ENCODE results near the gene NAPEPLD. TPM values are rescaled to one million over a fixed set of nuclear protein-coding genes. Genes with fewer than 3 reads are reported as not detected.

Gene NAPEPLD
- total and polyA plus RNA-seq, 2 of the 8 experiments (the other 6 are each of a cell fraction or from before 2014, with no cell fraction given), result 4.2 to 9.9 TPM

DNA sequence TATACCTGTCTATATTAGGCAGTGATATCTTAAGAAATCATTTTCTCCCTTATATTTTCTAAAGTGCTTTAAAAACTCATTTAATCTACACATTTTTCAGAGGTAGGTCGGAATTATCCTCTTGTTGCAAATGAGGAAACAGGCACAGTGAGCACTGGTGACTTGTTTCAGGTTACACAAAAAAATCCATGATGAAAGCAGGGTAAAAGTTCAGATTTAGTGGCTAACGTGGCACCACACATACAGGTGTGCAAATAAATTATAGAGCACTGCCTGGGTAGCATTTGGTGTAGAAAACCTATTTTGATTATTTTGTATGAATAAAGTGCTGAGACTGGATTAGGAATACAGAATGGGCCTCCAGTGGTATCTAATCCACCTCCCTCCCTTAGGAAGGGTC, 47.4 kb downstream of the NAPEPLD start:
- Histone ChIP-seq H3K9me3 (ENCODE audit: insufficient read depth in 2 of 2, low read depth in 1 of 2, low read length in 1 of 2) (no peaks in the 10 kb centered on the region), H4K5ac (ENCODE audit: insufficient read length, low read depth, low read length) (no peak overlapping the region), H3K27me3 (replicated peaks in 1 of 4; ENCODE audit: control insufficient read depth in 3 of 4, extremely low read depth in 1 of 4, insufficient read depth in 3 of 4, low read length in 3 of 4) (no peaks in the 10 kb centered on the region), H3K27ac (ENCODE audit: low read depth, low read length) (no peak overlapping the region), H3K14ac (ENCODE audit: insufficient read length) (no peak overlapping the region), H2BK20ac (ENCODE audit: low read length) (no peak overlapping the region), H4K8ac (ENCODE audit: extremely low read depth, insufficient read depth, low read length) (no peak overlapping the region), H3K4ac (replicated peaks; ENCODE audit: insufficient read length, low read depth, low read length) (no peak overlapping the region), H3K4me3 (ENCODE audit: extremely low read depth in 1 of 4, insufficient read depth in 2 of 4, low read depth in 3 of 4, low read length in 4 of 4) (no peak overlapping the region), H3K36me3 (ENCODE audit: control insufficient read depth in 2 of 4, insufficient read depth in 4 of 4, low read length in 3 of 4) (peaks cover 0 to 9% (median 3%) of the 10 kb centered on the region in 4 experiments; a peak in 4 of 8 replicates), H2AK5ac (ENCODE audit: low read depth, low read length) (no peak overlapping the region), H4K20me1 (replicated peaks in 1 of 2; ENCODE audit: control insufficient read depth in 1 of 2, insufficient read depth in 2 of 2, low read length in 2 of 2) (peaks cover 0 to under 1% of the 10 kb centered on the region in 2 experiments), H3K18ac (ENCODE audit: extremely low read depth, low read length) (no peak overlapping the region), H3K23ac (ENCODE audit: insufficient read length) (no peak overlapping the region), H2BK12ac (ENCODE audit: low read depth, low read length) (no peak overlapping the region), H4K91ac (replicated peaks; ENCODE audit: insufficient read length, low read length) (no peak overlapping the region), H3K4me2 (ENCODE audit: insufficient read depth in 1 of 2, low read depth in 2 of 2, low read length in 2 of 2) (no peak overlapping the region), H2BK15ac (ENCODE audit: low read length) (no peak overlapping the region), H3K23me2 (ENCODE audit: low read depth, low read length) (no peaks in the 10 kb centered on the region), H2BK5ac (ENCODE audit: low read depth, low read length) (no peak overlapping the region), H2AFZ (ENCODE audit: low read length) (no peak overlapping the region), H3K79me1 (ENCODE audit: low read depth, low read length) (no peaks in the 10 kb centered on the region), H3K9ac (replicated peaks in 1 of 4; ENCODE audit: extremely low read depth in 1 of 4, low read depth in 3 of 4, low read length in 3 of 4) (no peak overlapping the region), H3K56ac (replicated peaks; ENCODE audit: insufficient read length, low read depth, low read length) (no peak overlapping the region), H2BK120ac (replicated peaks; ENCODE audit: low read depth, low read length) (no peak overlapping the region), H3K4me1 (replicated peaks in 1 of 4; ENCODE audit: control insufficient read depth in 3 of 4, insufficient read depth in 4 of 4, low read length in 3 of 4) (peaks cover 3 to 5% (median 5%) of the 10 kb centered on the region in 4 experiments; a peak in 5 of 7 replicates), H3K79me2 (ENCODE audit: control insufficient read depth in 1 of 2, insufficient read depth in 2 of 2, low read length in 2 of 2) (no peaks in the 10 kb centered on the region)
- FAIRE-seq, result no peak
- WGBS, 2 experiments (ENCODE audit: extremely low coverage in 1 of 2, insufficient coverage in 1 of 2, insufficient read length in 1 of 2, insufficient replicate concordance in 2 of 2, low coverage in 1 of 2, low lambda C conversion rate in 2 of 2, missing lambda C conversion rate in 1 of 2), result 46% methylated on average over 2 of the region's 2 CpGs; no CpG with 5 or more reads in 1 of the 2 experiments
- CTCF ChIA-PET (ENCODE audit: partially characterized antibody), result interaction anchor here (0.6 to 0.9 kb wide), 2 partner anchors 9 to 670 kb away, joined by 4 to 5 read pairs; no protein-coding TSS in a partner anchor
- POLR2A ChIA-PET (ENCODE audit: partially characterized antibody), result interaction anchor here (0.9 to 1.2 kb wide), 4 partner anchors 10 to 40 kb away, joined by 3 read pairs; partner anchors contain the start of genes ARMC10 and FBXL13
- no peak for DNase-seq (ENCODE audit: low read depth in 1 of 2, low spot score in 2 of 2)
- TF ChIP-seq SUZ12 (IDR thresholded peaks at IDR 0.05; ENCODE audit: low read length) (no peak), TBP (IDR thresholded peaks at IDR 0.05; ENCODE audit: low read depth, low read length) (no peak), SIX5 (IDR thresholded peaks at IDR 0.05; ENCODE audit: low read depth, low read length) (no peak), BRCA1 (IDR thresholded peaks at IDR 0.05; ENCODE audit: low read depth, low read length) (no peak), CTCF (IDR thresholded peaks at IDR 0.05; ENCODE audit: control extremely low read depth in 1 of 3, insufficient read depth in 1 of 3, low read depth in 1 of 3, low read length in 3 of 3) (no peak), GABPA (IDR thresholded peaks at IDR 0.05; ENCODE audit: borderline replicate concordance, insufficient read depth, low read length) (no peak)

Measured in H1 (cell line).